OCI-M1 (cell line): ENCODE data around the gene CELSR3.

Source experiments
- DNase-seq: peaks from one replicate; lab custom pipeline; 2025; lab: John Stamatoyannopoulos, UW

The CELSR3 gene

GRCh38 chr3:48685603-48686511, 23.2 kb upstream of the CELSR3 start, which contains the start of gene NCKIPSD:
Gene NCKIPSD, minus strand, starts transcription at chr3:48685915. Its CDS starts 108 bp downstream, at chr3:48685807.
- DNase-seq: peak; percentile 93

- DNase-seq: no peak
These were observed 22.6 kb upstream of the CELSR3 start for GRCh38 chr3:48685293-48685602.

- DNase-seq: peak; percentile 59
These were observed 21.9 kb upstream of the CELSR3 start for GRCh38 chr3:48684480-48685143.

- DNase-seq: no peak
These were observed 21.3 kb upstream of the CELSR3 start for GRCh38 chr3:48684054-48684349.

- DNase-seq: no peak
These were observed 20.1 kb upstream of the CELSR3 start for GRCh38 chr3:48682786-48683185.

- no peak for DNase-seq
These were observed 19.4 kb upstream of the CELSR3 start for GRCh38 chr3:48681974-48682610.

- DNase-seq: no peak
These were observed 18.8 kb upstream of the CELSR3 start for GRCh38 chr3:48681541-48681880.

- no peak for DNase-seq
These were observed 18.3 kb upstream of the CELSR3 start for GRCh38 chr3:48680811-48681540.

GRCh38 chr3:48679411-48680391, 17.0 kb upstream of the CELSR3 start:
- DNase-seq: no peak

GRCh38 chr3:48678566-48679380, 16.1 kb upstream of the CELSR3 start:
- DNase-seq: no peak

GRCh38 chr3:48678056-48678455, 15.4 kb upstream of the CELSR3 start:
- no peak for DNase-seq

GRCh38 chr3:48674505-48674904, 11.8 kb upstream of the CELSR3 start:
- no peak for DNase-seq

GRCh38 chr3:48672522-48672921, 9.8 kb upstream of the CELSR3 start:
- DNase-seq: no peak

GRCh38 chr3:48664929-48665328, 2.2 kb upstream of the CELSR3 start:
- no peak for DNase-seq

GRCh38 chr3:48664313-48664644, 1.6 kb upstream of the CELSR3 start:
- DNase-seq: no peak

GRCh38 chr3:48663489-48664312, 1.0 kb upstream of the CELSR3 start:
- DNase-seq: peak; percentile 98

GRCh38 chr3:48662145-48662752, 437 bp downstream of the CELSR3 start:
- DNase-seq: no peak

GRCh38 chr3:48661501-48662144, 1.1 kb downstream of the CELSR3 start:
- peak; percentile 77 for DNase-seq
